Measurements from ENCODE around the gene MAPK8IP2.
"Not testable (repeated sequence)": the region's sequence is repeated elsewhere in the genome, so short reads cannot be mapped to it uniquely, and the experiment has no call there.

Gene MAPK8IP2

DNA sequence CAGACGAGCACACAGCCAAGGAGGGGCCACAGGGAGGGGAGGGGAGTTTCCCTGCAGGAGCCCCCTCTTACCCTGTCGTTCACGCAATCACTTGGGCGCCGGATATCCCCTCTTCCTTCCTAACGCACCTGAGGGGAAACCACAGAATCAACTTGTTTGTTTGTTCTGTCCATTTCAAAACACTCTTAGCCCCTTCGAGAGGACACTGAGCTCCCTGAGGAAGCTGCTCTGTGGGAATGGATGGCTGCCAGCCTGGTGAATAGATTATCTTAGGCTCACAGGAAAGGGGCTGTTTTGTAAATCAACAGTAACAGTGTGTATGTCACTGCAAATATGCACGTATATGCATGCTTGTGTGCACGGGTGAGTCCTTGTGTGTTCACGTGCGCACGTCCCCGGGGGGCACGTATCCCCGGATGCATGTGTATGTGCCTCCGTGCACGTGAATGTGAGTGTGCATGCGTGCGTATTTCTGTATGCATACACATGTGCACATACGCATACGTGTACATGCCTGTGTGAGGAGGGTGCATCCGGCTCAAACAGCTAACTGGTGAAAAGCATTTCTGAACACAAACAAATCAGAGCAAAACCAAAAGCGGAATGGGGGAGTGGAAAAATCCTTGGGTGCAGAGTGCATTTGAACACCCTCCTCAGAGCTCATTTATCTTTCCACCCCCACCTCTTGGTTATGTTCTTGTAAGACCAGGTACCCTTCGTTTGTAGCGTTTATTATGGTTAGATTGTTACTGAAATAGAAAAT, 20.2 kb downstream of the MAPK8IP2 start:
- peak; percentile 36 for DNase-seq

DNA sequence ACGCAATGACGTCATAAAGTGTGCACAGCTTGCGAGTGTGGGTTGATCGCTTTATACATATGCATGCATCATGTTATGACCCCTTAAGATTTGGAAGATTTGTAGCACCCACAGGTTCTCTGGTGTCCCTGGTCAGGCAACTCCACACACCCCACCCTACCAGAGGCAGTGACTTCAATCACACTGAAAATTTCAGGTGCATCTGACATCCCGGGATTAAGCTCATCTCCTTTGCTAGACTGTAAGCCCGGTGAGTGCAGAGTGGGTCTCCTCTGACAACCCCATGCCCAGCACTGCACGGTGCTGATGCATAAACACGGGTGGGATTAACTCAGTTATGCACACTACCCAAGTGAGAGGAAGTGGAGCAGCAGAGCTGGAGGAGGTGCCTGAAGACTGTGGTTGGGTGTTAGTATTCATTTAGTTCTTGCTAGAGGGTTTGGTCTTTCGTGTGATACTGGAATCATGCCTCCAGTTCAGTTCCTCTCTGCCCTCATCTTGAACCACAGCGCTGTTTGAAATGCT, 20.8 kb downstream of the MAPK8IP2 start:
- peak; percentile 18 for DNase-seq

DNA sequence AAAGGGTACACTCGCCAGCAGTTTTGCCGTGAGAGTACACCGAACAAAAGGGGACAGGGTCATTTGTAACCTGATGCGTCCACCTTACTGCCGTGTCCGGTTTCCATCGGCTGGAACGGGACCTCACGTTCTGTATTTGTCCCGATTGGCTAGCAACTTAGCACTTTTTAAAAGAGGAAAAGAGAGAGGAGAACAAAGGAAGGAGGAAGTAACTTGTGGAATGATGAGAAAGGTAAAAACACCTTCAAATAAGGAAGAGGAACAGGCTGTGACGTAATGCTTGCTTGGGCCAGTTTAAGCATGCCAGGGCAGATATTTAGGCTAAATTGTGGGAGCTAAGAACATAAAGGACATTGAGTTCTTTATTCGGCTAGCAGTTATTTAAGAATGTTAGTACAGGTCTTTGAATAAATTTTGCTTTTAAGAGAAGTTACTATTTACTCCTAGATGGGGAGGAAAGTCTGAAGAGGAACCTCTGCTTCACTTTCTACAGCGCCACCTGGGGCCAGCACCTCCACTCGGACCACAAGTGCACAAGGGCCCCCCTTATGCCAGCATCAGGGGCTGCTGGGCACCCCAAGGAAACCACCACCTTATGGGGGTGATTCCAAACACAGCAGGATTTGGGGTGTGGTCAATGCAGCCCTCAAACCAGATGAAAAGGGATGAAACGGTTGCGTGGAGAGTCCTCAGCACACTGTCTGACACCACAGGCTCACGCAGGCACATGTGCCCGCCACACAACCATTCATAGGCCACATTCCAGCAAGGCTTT, 21.5 kb downstream of the MAPK8IP2 start:
- peak; percentile 19 for DNase-seq

DNA sequence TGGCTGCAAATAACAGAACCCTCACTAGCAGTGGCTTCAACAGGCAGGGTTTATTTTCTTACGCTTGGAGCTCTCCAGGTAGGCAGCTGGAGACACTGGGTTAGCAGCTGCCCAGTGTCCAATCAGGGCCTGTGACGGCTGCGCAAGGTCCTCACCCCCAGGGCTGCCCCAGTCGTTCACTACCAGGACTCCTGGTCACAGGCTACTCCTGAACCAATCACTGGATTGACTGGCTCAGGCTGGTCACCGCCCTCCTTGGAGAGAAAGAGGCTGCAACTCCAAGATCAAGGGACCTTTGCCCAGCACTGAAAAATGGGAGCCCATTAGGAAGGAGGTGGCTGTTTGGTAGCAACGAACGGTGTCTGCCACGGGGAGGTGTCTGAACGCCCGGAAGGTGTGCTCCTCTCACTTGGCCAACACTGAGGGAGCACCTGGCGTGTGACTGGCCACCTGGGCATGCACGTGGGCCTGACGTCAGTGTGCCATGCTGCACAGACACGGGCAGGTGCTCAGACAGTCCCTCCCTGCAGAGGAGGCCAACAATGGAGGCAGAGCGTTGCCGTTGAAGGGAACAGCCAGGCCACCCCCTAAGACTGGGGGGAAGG, 22.2 kb downstream of the MAPK8IP2 start:
- DNase-seq = peak; percentile 57

DNA sequence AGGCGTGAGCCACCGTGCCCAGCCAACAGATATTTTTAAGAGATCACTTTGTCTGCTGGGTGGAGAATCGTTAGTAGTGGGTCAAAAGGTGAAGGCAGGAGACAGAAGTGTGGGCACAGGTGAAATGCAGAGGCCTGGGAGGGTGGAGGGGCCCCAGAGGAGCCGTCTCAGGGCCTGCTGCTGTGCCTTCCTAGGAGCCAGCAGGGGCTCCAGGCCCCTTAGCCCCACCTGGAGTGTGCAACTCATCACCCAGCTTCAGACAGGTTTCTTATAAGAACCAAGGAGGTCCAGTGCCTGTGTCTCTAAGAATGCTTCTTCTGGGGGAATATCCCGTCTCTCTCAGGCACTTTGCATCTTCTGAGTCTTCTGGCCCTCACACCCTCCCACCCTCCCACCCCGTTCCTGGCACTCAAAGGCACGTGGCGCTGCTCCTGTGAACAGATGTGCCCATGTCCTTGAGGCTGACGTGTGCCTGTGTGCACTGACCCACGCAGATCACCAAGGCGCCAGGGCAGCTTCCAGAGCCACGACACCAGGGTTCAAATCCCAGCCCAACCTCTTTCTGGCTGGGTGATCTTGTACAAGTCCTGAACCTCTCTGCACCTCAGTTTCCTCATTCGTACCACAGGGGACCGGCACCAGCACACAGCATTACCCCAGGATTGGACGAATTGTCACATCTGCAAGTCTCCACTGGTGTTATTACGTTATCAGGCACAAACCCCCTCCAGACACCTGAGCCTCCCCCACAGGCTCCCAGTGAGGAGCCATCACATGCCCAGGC, 23.9 kb downstream of the MAPK8IP2 start:
- no peak for DNase-seq

DNA sequence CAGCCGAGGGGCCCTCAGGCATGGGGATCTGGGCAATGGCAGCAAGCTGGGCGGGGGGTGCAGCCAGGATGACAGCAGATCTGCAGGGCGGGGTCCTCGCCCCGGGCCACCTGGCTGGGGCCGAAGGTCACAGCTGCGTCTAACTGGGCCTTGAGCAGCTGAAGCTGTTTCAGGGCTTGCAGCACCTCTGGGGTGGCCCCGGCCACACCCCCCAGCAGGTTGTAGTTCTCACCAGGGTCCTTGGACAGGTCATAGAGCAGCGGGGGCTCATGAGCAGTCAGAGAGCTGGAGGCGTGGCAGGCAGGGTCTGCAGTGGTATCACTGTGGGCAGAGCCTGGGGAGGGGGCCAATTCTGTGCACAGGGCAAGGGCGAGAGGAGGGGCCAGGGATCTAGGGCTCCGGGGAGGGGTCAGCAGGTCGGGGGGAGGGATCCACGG, 24.6 kb downstream of the MAPK8IP2 start:
- DNase-seq = no peak

DNA sequence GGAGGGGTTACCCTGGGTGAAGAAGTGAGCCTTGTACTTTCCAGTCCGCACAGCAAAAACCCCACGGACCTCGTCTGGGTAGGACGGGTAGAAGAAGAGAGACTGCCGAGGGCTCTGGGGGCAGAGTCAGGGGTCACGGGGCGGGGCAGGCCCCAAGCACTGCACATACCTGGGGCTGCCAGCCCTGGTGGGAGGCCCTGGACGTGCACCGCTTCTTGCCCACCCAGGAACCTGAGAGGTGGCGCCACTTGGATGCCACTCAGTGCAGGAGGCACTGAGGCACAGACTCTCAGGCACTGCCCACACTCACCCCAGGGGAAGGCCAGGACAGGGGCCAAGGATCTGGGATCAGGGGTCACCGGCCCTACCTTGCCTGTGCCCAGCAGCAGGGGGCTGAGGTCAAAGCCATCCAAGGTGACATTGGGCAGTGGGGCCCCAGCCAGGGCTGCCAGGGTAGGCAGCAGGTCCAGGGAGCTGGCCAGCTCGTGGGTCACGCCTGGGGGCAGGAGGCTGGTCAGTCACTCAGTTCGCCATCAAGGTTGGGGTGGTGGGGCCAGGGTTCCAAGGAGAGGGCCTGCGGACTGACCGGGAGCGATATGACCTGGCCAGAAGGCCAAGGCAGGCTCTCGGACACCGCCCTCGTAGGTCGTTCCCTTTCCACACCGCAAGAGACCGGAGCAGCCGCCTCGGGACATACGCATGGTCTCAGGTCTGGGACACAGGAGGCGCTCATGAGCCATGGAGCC, 25.1 kb downstream of the MAPK8IP2 start:
- no peak for DNase-seq

DNA sequence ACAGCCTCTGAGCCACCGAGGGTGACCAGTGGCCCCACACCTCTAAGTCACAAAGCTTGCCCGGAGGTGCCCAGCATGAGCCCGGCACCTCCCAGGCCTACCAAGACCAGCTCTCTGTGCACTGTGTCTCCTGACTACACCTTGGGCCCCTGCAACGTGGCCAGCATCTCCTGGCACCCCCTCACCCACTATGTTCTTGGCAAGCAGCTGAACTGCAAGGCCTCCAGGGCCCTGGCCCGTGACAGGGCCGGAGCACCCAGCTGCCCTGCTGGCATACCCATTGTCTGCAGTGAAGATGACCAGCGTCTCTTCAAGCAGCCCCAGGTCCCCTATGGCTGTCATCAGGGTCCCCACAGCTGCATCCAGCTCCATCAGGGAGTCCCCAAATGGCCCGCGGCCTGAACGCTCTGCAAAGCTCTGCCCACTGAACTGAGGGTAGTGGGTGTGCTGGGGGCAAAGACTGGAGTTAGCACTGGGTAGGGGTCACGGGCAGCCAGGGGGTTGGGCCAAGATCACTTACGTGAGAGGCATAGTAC, 25.8 kb downstream of the MAPK8IP2 start:
- DNase-seq = no peak

DNA sequence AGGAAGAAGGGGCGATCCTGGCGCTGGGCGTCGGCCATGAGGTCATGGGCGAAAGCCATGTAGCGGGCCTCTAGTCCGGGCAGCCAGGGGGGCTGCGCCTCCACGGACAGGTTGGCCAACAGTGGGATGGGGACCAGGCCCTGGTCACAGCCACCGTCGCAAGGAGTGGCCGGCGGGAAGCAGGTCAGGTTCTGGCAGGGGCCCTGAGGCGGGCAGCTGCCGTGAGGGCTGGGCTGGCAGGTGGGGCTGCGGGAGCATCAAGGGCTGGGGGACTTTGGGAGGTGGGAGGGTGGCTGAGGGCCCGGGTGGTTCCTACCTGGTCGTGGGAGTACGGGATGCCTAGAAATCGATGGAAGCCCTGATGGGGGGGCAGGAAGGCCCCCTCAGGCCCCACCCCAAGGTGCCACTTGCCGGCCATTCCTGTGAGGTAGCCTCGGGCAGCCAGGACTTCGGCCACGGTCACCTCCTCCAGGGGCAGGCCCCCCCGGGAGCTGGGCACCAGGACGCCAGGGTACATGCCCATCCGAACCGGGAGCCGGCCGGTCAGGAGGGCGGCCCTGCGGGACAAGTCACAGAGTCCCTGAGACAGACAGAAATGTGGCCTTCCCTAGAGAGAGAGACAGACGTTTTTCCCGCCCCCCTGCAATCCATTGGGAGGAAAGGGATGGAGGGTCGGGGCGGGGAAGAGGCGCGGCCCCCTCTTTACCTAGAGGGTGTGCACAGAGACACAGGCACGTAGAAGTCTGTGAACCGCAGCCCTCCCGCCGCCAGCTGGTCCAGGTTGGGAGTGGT, 26.5 kb downstream of the MAPK8IP2 start:
- DNase-seq = no peak

DNA sequence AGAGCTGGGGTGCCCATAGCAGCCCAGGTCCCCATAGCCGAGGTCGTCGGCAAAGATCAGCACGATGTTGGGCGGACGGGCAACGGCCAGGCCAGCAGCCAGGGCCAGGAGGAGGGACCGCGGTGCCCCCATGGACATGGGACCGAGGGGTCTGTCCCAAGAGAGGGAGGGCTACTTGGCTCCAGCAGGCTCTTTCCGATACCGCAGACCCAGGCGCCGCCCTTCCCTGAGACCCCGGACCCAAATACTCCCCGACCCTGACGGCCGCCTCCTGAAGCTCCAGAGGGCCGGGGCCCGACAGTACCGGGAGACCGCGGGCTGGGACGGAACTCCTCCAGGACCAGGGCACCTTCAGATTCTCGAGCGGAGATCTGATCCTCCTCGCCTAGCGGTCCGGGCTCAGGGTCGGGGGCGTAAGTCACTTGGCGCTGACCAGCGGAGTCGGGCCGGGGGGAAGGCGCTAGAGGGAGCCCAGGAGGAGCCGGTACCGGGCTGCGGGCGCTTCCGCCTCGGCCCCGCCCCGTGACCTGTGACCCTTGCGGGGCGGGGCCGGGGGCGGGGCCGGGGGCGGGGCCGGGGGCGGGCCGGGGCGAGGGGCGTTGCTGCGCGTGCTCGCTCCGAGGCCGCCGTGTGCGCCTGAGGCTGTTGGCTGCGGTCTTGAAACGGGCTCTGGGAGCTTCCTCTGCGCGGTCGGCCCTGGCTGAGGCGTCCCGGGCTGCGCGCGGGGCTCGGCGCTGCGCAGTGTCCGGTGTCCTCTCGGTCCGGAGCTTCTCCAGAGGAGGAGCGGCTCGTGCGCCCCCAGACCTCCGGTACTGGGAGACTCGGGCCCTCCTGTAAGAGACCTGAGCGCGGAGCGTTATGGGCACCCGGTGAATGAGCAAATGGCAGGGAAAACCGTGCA, 27.3 kb downstream of the MAPK8IP2 start, which contains the start of gene ARSA:
TSS of gene ARSA (minus strand) at position 511 of the 901 bp plus-strand sequence. CDS start at position 138, 373 bp downstream.
- peak; percentile 19 for DNase-seq

DNA sequence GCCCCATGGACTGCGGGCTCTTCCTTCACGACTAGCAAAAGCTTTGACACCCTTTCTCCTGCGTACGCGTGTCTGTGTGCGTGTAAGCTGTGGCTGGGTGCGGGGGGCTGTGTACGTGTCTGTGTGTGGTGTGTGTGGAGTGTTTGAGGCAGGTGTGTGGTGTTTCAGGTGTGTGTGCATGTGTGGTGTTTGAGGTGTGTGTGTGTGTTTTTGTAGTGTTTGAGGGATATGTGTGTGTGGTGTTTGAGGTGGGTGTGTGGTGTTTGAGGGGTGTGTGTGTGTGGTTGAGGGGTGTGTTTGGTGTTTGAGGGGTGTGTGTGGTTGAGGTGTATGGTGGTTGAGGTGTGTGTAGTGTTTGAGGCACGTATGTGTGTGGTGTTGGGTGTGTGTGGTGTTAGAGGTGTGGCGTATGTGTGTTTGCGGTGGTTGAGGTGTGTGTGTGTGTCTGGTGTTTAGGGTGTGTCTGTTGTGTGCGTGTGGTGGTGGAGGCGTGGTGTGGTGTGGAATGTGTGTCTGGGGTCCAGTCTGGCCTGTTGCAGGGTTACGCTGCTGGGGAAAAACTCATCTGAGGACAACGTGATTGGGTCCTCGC, 28.0 kb downstream of the MAPK8IP2 start:
- DNase-seq = no peak

DNA sequence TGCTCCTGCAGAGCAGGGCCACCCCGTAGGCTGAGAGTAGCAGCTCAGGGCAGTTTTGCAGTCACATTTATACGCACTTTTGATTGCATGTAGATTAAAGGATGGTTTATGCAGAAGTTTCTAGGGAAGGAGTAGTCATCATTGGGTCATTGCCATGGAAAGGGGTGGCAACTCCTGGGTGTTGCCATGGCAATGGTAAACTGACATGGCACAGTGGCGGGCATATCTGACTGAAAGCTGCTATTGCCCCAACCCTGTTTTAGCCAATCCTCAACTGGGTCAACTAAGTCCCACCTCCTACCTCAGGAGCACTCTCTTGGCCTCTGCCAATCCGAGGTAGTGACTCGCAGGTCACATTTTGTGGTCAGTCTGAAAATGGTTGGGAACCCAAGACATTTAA, 29.8 kb downstream of the MAPK8IP2 start:
- DNase-seq = no peak

DNA sequence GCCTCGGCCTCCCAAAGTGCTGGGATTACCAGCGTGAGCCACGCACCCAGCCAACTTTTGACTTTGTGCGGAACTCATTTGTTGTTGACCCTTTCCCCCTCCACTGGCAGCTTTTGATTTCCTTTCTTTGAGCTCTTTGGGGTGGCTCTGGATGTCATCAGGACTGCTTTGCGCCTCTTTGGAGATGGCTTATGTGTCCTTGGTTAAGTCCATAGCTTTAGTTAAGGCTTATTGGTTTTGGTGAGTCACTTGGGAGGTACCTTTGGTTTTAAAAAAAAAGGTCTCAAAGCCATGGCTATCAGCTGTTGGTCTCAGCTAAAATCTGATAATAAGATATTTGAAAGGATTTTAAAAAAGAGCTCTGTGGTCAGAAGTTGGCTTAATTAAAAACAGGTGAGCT, 32.5 kb downstream of the MAPK8IP2 start:
- DNase-seq = no peak

DNA sequence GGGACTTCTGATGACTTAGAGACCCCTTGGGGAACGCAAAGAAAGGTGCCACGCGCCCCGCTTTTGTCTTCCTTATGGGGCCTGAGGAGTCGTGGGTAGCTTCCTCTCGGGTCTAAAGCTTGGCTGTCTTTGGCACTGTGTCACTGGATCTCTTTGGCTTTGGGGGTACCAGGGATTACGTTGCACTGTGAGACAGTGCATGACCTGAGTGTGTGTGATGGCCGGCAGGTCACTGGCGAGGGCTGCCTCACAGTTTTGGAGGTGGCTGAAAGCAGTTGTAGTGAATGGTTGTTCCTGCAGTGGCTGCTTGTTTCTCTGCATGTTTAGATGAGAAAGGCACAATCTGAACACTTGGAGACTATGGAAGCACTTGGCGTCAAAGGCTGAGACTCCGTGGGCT, 33.2 kb downstream of the MAPK8IP2 start:
- no peak for DNase-seq

DNA sequence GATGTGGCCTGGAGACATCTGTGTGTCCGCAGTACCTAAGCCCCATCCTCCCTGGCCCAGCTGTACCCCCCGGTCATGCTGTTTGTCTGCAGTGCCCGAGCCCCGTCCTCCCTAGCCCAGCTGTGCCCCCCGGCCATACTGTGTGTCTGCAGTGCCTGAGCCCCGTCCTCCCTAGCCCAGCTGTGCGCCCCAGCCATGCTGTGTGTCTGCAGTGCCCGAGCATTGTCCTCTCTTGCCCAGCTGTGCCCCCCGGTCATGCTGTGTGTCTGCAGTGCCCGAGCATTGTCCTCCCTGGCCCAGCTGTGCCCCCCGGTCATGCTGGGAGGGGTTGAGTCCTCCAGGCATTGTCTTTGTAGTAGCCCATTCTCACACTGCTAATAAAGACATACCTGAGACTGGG, 35.0 kb downstream of the MAPK8IP2 start:
- DNase-seq = no peak

DNA sequence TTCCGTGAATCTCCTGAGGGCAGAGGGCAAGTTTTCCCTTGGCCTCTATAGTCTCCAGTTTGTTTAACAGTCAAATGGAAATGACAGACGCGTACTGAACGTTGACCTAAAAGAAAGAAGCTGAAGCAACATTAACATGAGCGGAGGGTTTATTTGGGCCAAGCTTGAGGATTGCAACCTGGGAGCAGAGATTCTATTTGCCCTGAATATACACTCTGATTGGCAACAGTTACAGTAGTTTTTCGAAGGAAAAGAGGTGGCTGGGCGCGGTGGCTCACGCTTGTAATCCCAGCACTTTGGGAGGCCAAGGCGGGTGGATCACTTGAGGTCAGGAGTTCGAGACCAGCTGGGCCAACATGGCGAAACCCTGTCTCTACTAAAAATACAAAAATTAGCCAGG, 39.7 kb downstream of the MAPK8IP2 start:
- not testable (repeated sequence) for DNase-seq

DNA sequence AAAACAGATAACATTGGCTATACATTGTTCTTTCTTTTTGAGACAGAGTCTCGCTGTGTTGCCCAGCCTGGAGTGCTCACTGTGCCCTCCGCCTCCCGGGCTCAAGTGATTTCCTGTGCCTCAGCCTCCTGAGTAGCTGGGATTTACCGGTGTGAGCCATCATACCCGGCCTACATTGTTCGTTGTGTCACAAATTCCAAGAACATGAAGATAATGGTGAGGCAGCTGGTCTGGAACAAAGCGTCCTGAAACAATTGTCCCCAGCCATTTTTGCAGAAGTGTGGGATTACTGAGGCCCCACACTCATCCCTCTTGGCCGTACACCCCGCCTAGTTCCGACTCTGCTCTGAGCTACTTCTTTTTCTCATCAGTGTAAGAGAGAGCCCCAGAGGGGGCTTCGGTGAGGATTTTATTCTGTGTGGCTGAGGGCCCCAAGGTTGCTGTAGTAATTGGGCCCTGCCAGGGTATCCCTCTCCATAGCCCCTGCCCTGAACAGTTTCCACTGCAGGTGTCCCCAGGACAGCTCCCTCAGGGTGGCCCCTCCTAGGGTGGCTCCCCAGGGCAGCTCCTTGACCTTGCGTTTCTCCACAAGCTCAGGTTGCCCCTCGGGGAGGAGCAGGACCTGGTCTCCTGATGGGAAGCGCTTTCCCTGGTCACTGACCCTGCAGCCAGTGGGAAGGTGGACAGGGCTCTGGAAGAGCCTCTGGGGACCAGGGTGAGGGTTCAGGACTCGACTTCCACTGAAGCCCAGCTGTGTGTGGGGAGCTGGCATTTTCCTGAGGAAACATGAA, 40.5 kb downstream of the MAPK8IP2 start:
- DNase-seq = no peak

Measured in DMS79 treated with DMSO at 0.1 percent for 48 hours (cell line).